CD14-positive monocyte (primary cell): ENCODE data around the gene SPATS2L. TPM values are rescaled to one million over a fixed set of nuclear protein-coding genes. Genes with fewer than 3 reads are reported as not detected.

Experiments
- DNase-seq, 3 donors: peaks; one replicate each; pipeline ENCODE4 v3.0.0-alpha.2; 2011 to 2022
- H2AFZ ChIP-seq: 2 replicates; pipeline ENCODE4 v1.6.0; 2012; ENCODE audit warnings: mild to moderate bottlenecking, low read depth, low read length, inconsistent platforms; ENCODE audit not compliant: insufficient read depth, poor library complexity, severe bottlenecking
- H3K27ac ChIP-seq, 2 donors: 1 replicate in 1 of 2; 2 replicates in 1 of 2; pipeline ENCODE4 v1.5.1; 2012 to 2013; ENCODE audit warnings: low read length in 2 of 2, control low read depth in 1 of 2, inconsistent platforms in 1 of 2, low read depth in 1 of 2, mild to moderate bottlenecking in 1 of 2
- H3K27me3 ChIP-seq, 2 donors: one replicate each; pipeline versions ENCODE4 v1.6.0 to v1.6.1; 2011 to 2013; ENCODE audit warnings: low read length in 2 of 2; ENCODE audit not compliant: control insufficient read depth in 2 of 2, insufficient read depth in 2 of 2
- H3K36me3 ChIP-seq, 2 donors: replicated peaks in 1 of 2; 1 replicate in 1 of 2; 2 replicates in 1 of 2; pipeline versions ENCODE4 v1.5.1 to v1.6.1; 2012 to 2013; ENCODE audit warnings: low read length in 2 of 2, control low read depth in 1 of 2, inconsistent platforms in 1 of 2, mild to moderate bottlenecking in 1 of 2; ENCODE audit not compliant: insufficient read depth in 2 of 2, control insufficient read depth in 1 of 2
- H3K4me1 ChIP-seq, 2 donors: 1 replicate in 1 of 2; 2 replicates in 1 of 2; pipeline versions ENCODE4 v1.5.1 to v1.6.1; 2012 to 2013; ENCODE audit warnings: low read length in 2 of 2, control low read depth in 1 of 2, inconsistent platforms in 1 of 2, mild to moderate bottlenecking in 1 of 2, moderate library complexity in 1 of 2; ENCODE audit not compliant: insufficient read depth in 2 of 2, control insufficient read depth in 1 of 2
- H3K4me2 ChIP-seq: replicated peaks from 2 replicates; pipeline ENCODE3; 2012; ENCODE audit warnings: low read length, moderate library complexity, mild to moderate bottlenecking; ENCODE audit not compliant: poor library complexity, severe bottlenecking; ENCODE audit errors: extremely low read depth
- H3K4me3 ChIP-seq, 3 experiments: fragments of 200-600 bp in 1 of 3; sonication (generic) in 1 of 3; replicated peaks in 1 of 3; 1 replicate in 2 of 3; 2 replicates in 1 of 3; pipeline ENCODE4 v1.5.1; 2011 to 2013; ENCODE audit warnings: low read length in 3 of 3, mild to moderate bottlenecking in 3 of 3, control low read depth in 2 of 3, low read depth in 2 of 3, inconsistent platforms in 1 of 3, moderate library complexity in 1 of 3
- H3K79me2 ChIP-seq: 2 replicates; pipeline ENCODE4 v1.6.0; 2012; ENCODE audit warnings: mild to moderate bottlenecking, control low read depth, inconsistent platforms, low read length, moderate library complexity; ENCODE audit not compliant: insufficient read depth
- H3K9ac ChIP-seq: 2 replicates; pipeline ENCODE4 v1.6.0; 2017; ENCODE audit warnings: low read length, mild to moderate bottlenecking; ENCODE audit not compliant: insufficient read depth, poor library complexity, severe bottlenecking
- H3K9me3 ChIP-seq, 2 donors: replicated peaks in 1 of 2; 1 replicate in 1 of 2; 2 replicates in 1 of 2; pipeline versions ENCODE4 v1.5.1 to v1.6.1; 2012 to 2013; ENCODE audit warnings: low read length in 2 of 2, control low read depth in 1 of 2; ENCODE audit not compliant: control insufficient read depth in 1 of 2, insufficient read depth in 1 of 2
- H4K20me1 ChIP-seq: 2 replicates; pipeline ENCODE4 v1.6.0; 2012; ENCODE audit warnings: mild to moderate bottlenecking, low read length, control low read depth, moderate library complexity; ENCODE audit not compliant: insufficient read depth
- H3K27ac Mint-ChIP-seq, 7 donors: one replicate each; pipeline ENCODE4 v1.8.0; 2020; ENCODE audit warnings: mild to moderate bottlenecking in 7 of 7, mixed read lengths in 7 of 7, moderate library complexity in 6 of 7, inconsistent platforms in 2 of 7
- H3K27me3 Mint-ChIP-seq, 3 donors: one replicate each; pipeline ENCODE4 v1.8.0; 2021 to 2022; ENCODE audit warnings: low read depth in 3 of 3, mild to moderate bottlenecking in 3 of 3, mixed read lengths in 3 of 3, moderate library complexity in 3 of 3, inconsistent platforms in 1 of 3
- H3K36me3 Mint-ChIP-seq, 2 donors: one replicate each; pipeline ENCODE4 v1.8.0; 2020; ENCODE audit warnings: mixed read lengths in 2 of 2, inconsistent platforms in 1 of 2, mild to moderate bottlenecking in 1 of 2
- H3K4me1 Mint-ChIP-seq: one replicate; pipeline ENCODE4 v1.8.0; 2020; ENCODE audit warnings: mild to moderate bottlenecking, mixed read lengths
- H3K4me3 Mint-ChIP-seq, 2 donors: one replicate each; pipeline ENCODE4 v1.8.0; 2020; ENCODE audit warnings: mild to moderate bottlenecking in 2 of 2, mixed read lengths in 2 of 2, moderate library complexity in 1 of 2
- H3K9me3 Mint-ChIP-seq, 7 donors: one replicate each; pipeline ENCODE4 v1.8.0; 2020 to 2022; ENCODE audit warnings: mixed read lengths in 7 of 7, mild to moderate bottlenecking in 6 of 7, moderate library complexity in 6 of 7, inconsistent platforms in 2 of 7
- CTCF ChIP-seq: fragments of 200-600 bp; IDR thresholded peaks from one replicate; pipeline ENCODE4 v1.8.0; 2022; ENCODE audit warnings: antibody characterized with exemption, mild to moderate bottlenecking
- WGBS: methylation state at CpG from one replicate; pipeline ENCODE4 v1.1.5; 2013; ENCODE audit warnings: missing lambda C conversion rate; ENCODE audit not compliant: insufficient coverage; 5-methylcytosine and 5-hydroxymethylcytosine counted together
- intact Hi-C, 2 donors: fragments of 100-400 bp; cut with micrococcal nuclease; formaldehyde crosslinking; loops; one replicate each; pipeline versions ENCODE4 v1.15.0 to v1.15.1; 2023
- polyA plus RNA-seq, 3 donors: library from polyadenylated mRNA; depleted of rRNA in 1 of 3; unstranded in 2 of 3; stranded (reverse) in 1 of 3; fragments of 300-500 nt in 2 of 3; fragments of >200 nt in 1 of 3; fragmentation: Illumina TruSeq in 2 of 3; gene quantifications; 1 replicate in 2 of 3; 2 replicates in 1 of 3; pipeline ENCODE4 v1.2.3, GENCODE V29; 2012 to 2021

SPATS2L gene
- polyA plus RNA-seq, 3 donors = 2.7 to 5.2 (median 3.2) TPM

GRCh38 chr2:200318940-200319435 lies 12.5 kb downstream of the SPATS2L start:
- H3K9me3 Mint-ChIP-seq = no peaks in the 10 kb centered on the region
- H3K36me3 Mint-ChIP-seq = no peaks in the 10 kb centered on the region
- peaks cover 0 to 1% (median 0%) of the 10 kb centered on the region in 3 donors for H3K27me3 Mint-ChIP-seq
- no peaks in the 10 kb centered on the region for H3K36me3 ChIP-seq
- H3K79me2 ChIP-seq = peaks cover 3% of the 10 kb centered on the region
- no peaks in the 10 kb centered on the region for H4K20me1 ChIP-seq
- no peak for DNase-seq
- intact Hi-C loops = no loop called here
- 67% methylated on average over 4 of the region's 10 CpGs for WGBS
- no peaks in the 10 kb centered on the region for H3K9me3 ChIP-seq
- no peaks in the 10 kb centered on the region for H3K4me1 ChIP-seq
- H3K27me3 ChIP-seq = no peaks in the 10 kb centered on the region
- no peak overlapping the region for H3K4me2 ChIP-seq
- H3K27ac ChIP-seq = no peak overlapping the region
- peaks cover 5% of the 10 kb centered on the region for H3K4me1 Mint-ChIP-seq
- no peak overlapping the region for H2AFZ ChIP-seq
- no peak overlapping the region for H3K9ac ChIP-seq
- H3K4me3 Mint-ChIP-seq = no peak overlapping the region
- H3K4me3 ChIP-seq = no peak overlapping the region
- TF ChIP-seq CTCF = no peak
- H3K27ac Mint-ChIP-seq = no peak overlapping the region

GRCh38 chr2:200319548-200320337 lies 13.2 kb downstream of the SPATS2L start:
- Histone ChIP-seq H3K9ac (no peak overlapping the region), H3K27ac (no peak overlapping the region), H3K27me3 (no peaks in the 10 kb centered on the region), H4K20me1 (no peaks in the 10 kb centered on the region), H3K36me3 (no peaks in the 10 kb centered on the region), H3K79me2 (peaks cover 3% of the 10 kb centered on the region), H2AFZ (no peak overlapping the region), H3K4me1 (no peaks in the 10 kb centered on the region), H3K4me2 (no peak overlapping the region), H3K4me3 (no peak overlapping the region), H3K9me3 (no peaks in the 10 kb centered on the region)
- no peaks in the 10 kb centered on the region for H3K9me3 Mint-ChIP-seq
- DNase-seq = no peak
- no peak for TF ChIP-seq CTCF
- no peaks in the 10 kb centered on the region for H3K36me3 Mint-ChIP-seq
- no peak overlapping the region for H3K27ac Mint-ChIP-seq
- intact Hi-C loops = no loop called here
- H3K4me3 Mint-ChIP-seq = no peak overlapping the region
- peaks cover 5% of the 10 kb centered on the region for H3K4me1 Mint-ChIP-seq
- WGBS = no CpG with 5 or more reads among the region's 4 CpGs
- peaks cover 0 to 1% (median 0%) of the 10 kb centered on the region in 3 donors for H3K27me3 Mint-ChIP-seq
